OCI-M2 (cell line): Measurements from ENCODE around the gene DPP4.

ENCODE experiments used
- DNase-seq: peaks from one replicate; lab custom pipeline; 2025; ENCODE audit not compliant: unreplicated experiment; lab: John Stamatoyannopoulos, UW

Gene DPP4

DNA sequence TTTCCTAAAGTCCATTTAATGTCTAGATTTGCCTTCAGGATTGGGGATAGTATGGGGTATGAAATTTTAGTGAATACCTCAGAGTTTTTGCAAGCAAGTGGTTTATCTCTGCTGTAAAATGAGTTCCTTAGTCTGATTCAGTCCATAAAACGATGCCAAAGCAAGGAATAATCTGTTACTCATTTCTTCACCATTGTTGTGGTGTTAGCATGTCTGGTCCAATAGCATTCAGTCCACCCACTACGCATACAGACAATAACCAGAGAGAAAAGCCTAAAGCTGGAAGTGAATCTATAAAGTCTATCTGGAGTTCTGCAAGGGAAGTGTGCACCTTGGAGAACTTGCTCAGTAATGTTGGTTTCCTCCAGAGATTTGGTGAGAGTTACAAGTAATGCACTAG is 12.9 kb upstream of the DPP4 start:
- no peak for DNase-seq

DNA sequence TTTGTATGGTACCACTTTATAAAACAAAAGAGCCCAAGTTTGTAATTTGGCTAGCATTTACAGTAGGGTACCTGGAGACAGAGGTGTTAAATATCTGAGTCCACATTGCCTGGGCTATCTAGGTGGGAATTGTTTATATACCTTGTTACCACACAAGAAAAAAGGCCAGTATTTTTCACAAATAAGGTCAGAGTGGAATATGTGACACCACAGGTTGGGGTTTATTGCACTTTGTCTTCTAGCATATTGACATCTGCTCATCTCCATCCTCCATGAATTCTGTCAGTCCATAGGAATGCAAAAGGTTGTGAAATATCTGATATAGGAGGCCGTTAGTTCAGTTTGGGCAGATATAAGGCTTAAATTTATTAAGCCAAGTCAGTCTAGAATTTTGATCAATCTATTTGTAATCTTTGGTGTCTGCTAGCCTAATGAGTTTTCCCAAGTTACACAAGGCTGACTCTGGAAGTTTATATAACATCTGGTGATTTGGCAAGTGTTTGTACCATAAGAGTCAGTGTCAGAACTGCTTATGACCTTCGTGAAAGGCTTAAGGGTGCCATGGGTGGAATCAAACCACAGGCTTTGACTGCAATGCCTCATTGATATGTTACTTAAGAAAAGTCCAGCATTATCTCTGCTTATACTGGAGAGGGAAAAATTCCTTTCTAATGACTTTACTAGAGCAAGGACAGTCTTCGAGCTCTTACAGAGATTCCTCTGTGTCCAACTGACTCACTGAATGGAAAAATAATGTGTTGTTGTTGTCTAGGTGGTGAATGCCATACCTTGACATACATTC is 11.3 kb upstream of the DPP4 start:
- no peak for DNase-seq

DNA sequence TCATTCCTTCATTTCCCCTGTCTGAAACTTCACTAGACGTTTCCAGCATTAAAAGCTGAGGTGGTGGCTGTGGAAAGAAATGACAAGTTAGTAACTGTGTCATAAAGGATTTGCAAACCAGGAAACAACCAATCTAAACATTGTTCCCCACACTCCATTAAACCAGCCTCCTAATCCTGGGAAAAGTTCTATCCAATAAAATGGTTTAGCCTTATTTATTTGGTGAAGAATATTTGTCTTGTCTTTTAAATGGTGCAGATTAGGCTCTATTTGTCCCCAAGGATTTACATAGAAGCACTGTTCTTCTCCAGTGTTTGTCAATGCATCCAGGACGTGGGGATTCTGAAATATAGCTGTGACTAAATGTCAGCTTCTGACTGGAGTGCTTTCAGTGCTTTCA is 10.5 kb upstream of the DPP4 start:
- DNase-seq: no peak

DNA sequence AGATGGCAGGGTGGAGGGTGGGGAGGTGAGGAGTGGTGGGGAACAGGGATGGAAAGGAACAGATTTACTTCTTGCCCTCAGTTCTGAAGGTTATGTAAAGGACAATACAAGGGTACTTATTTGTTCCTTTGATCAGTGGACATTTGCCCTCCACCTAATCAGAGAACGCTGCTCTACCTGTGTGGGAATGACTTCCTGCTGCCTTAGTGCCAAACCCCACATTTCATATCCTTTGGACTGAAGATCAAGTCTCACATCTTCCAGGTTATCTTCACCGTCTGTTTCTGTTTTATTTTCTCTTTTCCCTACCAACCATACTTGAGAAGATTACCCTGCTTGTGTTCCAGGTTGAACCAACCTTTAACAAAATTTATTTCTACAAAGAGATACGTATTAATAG is 8.7 kb upstream of the DPP4 start:
- DNase-seq: no peak

DNA sequence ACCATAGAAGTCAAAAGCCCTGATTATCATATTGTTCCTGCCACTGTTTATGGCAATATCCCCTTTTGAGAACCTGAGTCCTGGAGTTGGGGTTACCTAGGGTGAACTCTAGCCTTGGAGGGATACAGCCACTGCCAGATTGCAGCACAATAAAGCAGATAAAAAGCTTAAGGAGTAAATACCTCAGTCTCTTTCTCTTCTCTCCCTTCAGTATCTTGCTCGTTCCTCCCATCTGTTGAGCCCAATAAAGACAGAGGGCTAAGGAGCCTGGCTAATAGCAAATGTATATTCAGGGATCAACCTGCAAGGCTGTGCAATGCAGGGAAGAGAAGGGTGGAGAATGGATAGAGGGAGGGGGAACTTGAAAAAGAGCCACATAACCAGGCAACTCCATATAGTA is 8.0 kb upstream of the DPP4 start:
- DNase-seq: no peak

DNA sequence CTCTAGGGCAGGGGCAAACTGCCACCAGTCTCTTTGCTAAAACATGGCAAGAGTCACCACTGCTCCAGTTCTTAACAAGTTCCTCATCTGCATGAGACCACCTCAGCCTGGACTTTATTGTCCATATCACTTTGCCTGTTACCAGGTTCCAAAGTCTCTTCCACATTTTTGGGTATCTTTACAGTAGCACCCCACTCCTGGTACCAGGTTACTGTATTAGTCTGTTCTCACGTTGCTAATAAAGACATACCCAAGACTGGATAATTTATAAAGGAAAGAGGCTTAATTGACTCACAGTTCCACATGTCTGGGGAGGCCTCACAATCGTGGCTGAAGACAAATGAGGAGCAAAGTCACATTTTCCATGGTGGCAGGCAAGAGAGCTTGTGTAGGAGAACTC is 5.5 kb upstream of the DPP4 start:
- no peak for DNase-seq

DNA sequence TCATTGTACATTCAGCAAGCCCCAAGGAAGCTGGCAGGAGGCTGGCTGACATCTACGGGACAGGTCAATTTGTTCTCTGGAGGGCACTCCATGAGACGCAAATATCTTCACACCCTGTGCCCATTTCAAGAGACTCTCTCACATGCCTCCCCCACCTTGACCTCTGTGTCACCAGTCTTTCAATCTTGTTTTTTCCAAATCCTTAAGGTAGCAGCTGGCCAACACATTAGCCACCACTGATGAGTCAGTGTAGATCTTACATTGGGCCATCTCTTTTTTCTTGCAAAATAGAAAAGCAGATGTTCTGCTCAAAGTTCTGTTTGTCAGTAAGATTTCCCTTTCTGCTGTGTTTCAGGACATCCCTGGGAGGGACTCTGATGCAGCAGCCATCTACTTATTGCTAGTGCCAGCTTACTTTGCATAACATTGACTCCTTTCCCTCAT is 1.7 kb upstream of the DPP4 start:
- DNase-seq: no peak

DNA sequence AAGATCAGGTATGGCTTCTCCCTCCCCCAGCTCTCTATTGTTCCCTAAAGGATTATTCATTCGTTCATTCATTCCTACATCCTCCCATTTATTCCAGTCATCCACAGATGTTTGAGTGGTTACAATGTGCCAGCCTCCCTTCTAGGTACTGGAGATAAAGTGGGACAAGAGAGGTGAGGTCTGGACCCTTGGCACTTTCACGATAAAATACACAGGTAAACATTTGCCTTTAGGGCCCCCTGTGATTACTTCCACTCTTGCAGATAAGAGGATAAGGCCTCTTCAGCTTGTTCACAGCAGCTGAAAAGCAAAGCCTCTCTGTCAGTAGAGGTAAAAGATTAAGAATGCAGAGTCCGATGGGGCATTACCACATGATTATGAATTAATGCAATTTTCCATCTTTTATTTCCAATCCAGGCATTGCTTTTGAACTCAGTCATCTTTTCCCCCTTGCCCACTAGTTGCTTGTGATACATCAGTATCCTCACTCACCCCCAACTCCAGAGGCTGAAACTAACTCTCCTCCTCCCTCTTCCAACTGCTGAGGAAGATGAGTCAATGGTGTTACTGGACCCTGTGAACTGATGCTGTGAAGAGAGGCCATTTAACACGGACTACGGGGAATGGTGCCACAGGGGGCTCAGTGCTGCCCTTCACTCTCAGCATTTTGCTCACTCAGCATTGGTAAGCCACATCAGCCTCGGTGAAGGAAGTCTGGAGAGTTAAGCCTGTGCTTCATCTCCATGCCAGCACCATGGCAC is 1.1 kb upstream of the DPP4 start:
- DNase-seq: no peak

DNA sequence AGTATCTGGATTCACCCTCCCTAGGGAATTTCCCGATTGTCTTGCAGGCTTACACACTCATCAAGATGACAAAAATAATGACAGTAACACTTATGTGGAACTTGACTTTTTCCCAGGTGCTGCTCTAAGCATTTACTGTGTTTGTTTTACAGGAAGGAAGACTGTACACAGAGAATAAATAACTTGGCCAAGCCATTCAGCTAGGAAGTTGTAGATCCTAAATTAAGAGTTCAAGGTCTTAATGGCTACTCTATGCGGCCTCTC is 549 bp upstream of the DPP4 start:
- DNase-seq: no peak

DNA sequence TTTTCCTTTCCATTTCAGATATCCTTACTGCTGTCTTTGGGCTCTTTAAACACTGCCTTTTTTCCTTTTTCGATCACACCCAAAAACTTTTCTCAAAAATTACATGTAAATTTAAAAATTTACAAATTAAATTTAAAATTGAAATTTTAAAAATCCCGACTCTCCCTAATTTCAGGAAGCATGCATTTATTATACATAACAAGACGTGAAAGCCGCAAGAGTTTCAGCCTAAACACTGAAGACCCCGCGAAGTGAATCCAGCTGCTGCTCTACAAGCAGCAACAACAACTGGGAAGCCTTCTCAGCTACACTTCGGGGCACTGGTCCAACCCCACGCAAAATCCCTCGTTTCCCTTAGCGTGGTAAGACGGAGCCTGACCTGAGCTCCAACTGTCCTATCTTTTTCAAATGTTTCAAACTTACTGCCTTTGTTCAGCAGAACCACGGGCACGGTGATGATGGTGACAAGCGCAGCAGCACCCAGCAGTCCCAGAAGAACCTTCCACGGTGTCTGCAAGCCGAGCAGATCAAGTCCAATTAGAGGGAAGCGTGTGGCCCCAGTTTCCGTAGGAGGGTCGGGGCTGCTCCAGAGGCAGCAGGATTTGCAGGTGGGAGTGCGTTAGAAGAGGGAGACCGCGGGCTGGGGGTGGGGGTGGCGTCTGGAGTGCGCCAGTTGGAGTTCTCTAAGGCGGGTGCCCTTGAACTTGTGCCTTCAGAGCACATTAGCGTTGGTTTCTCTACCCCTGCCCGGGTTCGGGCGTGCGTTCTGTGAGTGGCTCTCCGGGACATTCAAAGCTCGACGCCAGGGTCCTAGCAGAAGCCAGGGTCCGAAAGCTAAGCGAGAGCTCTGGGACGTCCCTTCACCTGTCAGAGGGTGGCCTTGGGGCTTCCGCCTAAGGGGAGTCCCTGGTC is 783 bp downstream of the DPP4 start:
- no peak for DNase-seq

DNA sequence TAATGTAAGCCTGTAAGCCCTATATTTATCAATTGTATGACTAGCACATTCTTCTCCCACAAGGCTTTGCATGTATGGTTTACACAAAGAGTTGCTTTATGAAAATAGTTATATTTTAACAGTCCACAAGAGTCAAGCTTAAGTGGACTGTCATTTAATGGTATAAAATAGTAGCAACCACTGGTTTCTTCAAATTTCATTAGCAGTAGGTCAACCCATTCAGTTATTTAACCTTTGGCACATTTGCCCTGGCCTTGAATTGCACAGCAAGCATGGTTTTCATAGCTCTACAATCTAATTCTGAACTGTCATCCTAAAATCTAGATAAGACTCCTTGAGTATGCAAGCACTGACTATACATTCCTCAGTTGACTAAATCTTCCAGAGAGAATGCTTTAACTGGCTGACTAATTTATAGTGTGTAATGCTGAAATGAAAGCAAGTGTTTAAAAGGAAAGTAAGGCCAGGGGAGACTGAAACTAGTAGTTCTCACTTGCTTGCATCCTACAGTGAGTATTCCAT is 1.8 kb downstream of the DPP4 start:
- no peak for DNase-seq

DNA sequence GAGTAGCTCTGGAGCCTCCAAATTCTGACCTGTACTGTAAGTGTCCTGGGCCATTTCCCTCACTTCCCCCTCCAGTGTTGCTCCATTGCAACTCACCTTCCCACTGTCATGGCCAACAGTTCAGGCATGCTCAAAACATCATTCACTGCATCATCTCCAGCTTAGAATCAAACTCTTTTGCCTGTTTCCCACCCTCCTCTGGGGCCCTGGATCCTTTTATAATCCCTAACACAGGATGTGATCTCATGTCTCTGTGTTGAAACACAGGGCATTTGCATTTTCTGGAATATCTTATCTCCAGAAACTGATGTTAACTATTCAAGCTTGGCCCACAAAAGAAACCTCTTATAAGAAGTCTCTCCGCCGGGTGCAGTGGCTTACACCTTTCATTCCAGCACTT is 3.0 kb downstream of the DPP4 start:
- DNase-seq: no peak

DNA sequence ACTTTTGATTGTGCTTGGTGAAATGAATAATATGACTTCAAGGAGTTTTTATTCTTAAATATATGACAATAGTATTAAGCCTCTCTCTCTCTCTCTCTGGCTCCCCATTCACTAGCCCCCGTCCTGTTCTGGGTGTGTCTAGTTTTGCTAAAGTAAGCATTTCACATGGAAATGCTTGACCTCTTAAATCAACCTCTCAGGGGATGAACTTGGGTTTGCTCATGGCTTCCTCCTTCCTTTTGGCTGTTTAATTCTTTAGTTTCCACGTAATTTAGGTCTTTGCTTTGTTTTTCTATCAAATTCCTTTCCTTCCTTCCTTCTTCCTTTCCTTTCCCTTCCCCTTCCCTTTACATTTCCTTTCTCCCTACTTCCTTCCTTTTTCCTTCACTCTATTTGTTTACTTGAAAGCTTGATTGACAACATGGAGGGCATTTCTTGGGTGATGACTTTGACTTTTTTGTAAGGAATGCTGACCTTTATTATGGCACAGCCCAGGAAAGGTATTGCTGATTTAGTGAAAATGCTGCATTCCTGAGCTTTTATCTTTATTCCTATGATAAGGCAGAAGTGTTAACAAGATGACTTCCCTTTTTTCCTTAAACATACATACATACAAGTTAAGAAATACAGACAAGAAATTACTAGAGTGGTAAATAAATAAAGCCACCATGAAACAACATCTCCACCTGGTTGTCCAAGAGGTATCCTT is 3.6 kb downstream of the DPP4 start:
- DNase-seq: no peak

DNA sequence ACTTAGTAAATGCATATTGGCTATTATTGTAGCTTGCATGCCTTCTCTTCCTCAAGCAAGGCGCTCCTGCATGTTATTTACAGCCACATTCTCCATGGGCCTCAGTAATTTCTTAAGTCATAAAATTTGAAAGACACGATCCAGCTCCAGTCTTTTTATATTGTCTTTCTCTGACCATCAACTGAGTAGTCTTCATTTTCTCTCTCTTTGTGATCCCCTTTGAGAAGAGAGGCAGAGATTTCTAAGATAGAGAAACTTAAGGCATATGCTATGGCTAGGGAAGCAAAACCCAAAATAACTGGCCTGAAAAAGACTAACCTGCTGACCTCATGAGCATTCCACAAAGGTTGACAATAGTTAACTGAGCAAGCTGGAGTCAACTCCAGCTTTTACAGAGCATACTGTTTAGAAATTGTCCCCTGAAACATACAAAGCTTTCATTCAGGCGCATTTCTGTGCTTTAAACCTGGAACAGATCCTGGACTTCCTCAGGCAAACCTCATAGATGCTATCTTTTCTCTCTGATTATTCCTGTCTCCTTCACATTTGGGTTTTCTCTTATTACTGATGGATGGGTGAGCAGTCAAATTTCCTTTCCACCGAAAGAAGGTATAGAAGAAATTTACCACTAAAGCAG is 4.6 kb downstream of the DPP4 start:
- DNase-seq: no peak

DNA sequence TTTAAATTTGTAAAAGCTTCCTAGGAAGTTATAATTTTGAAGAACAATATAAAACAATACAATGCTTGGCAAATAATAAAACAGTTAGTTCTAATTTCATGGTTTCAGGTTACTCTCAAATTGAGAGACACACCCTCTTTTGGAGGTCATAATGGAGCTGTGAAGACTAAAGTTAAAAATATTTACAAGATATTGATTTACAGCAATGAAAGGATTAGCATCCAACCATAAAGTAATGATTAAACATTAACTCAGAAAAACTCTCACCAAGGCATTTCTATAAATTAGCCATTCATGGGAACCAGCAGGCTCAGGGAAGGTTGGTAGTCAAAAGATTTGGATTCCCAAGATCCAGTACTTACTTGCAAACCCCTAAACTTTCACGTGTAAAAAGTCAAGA is 6.4 kb downstream of the DPP4 start:
- no peak for DNase-seq

DNA sequence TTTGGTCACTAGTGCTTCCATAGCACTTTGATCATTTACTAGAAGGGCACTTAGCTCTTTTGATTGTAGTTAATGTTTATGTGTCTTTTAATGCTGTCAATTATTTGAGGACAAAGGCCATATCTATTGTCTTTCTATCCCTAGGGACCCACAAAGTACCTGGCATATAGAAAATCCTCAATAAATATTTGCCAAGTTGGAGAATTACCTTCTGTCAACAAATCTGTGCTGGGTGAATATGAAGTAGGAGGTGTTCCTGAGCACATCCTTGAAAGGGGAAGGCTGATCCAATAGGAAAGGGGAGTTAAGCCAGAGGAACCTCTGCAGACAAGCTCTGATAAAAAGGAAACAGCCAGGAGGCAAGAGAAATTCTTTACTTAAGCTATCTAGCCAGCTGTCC is 8.2 kb downstream of the DPP4 start:
- DNase-seq: no peak

DNA sequence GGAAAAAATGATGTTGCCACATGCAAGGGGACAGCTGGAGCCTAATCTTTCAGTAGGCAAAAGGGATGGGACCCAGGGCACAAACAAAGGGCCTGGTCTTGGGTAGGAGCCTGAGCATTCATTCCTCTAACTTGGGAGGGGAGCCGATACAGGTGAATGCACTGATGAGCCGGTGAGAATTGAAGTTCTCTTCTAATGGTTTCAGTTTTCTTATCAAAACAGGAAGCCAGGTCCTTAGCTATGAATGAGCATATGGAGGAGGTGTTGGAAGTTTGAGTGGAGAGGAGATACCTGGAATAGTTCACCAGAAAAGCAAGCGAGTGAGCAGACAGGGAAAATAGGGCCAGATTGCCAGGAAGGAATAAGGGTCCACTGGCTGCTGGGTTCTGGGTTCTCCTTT is 10.1 kb downstream of the DPP4 start:
- DNase-seq: no peak

DNA sequence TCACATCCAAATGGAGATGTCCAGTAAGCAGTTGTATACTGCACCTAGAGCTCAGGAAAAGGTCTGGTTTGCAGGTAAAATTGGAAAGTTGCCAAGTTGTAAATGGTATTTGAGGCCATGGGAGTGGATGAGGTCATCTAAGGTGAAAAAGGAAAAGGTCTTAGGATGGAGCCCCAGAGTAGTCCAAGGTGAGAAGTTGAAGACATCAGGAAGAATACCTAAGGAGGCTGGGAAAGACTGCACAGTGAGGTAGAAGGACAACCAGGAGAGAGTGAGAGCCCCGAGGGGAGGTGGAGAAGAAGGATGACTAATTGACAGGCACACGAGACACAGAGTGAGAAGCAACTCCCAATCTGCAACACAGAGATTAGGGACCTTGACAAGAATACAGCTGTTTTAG is 10.7 kb downstream of the DPP4 start:
- no peak for DNase-seq

DNA sequence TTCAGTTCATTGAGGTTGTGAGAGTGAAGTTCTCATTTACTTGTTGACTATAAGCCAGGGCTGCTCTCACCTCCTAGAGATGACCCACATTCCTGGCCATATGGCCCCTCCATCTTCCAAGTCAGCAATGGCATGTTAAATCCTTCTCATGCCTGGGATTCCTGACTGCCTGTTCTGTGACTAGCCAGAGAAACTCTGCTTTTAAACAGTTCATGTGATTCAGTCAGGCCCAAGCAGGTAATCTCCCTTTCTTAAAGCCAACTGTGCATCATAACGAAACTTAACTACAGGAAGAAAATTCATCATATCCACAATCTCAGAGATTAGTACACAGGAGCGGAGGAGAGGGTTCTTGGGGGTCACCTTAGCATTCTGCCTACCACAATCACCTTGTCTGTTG is 11.5 kb downstream of the DPP4 start:
- DNase-seq: no peak

DNA sequence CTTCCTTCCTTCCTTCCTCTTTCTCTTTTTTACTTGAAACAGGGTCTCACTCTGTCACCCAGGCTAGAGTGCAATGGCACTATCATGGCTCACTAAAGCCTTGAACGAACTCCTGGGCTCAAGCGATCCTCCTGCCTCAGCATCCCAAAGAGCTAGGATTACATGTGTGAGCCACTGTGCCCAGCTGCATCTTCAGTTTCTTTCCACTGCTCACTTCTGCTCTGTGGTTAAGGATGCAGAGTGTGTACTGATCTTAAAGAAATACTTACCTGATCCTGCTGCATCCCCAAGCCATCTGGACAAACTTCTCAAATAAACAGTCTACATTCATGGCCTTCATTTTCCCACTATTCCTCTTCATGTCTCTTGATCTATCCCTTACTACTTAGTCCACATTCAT is 13.0 kb downstream of the DPP4 start:
- no peak for DNase-seq

DNA sequence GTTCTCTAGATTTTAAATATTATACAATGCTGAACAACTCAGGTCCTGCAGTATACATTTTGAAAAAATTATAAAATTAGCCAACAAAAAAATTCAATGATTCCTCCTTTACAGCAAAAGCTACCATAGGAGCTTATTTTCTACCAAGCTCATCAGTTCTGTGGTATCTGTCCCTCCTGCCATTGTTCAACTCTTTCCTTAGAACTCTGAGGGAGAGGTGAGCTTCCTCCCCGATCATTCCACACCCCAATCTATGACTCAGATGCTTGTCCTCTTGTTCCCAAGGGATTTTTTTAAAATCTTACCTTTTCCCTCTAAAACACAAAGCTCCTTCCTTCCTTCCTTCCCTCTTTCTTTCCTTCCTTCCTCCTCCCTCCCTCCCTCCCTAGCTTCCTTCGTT is 13.5 kb downstream of the DPP4 start:
- no peak for DNase-seq
